Left colon (tissue), 2 donors: ENCODE data around the gene ERGIC2. TPM values are rescaled to one million over a fixed set of nuclear protein-coding genes. Genes with fewer than 3 reads are reported as not detected.
A peak's percentile ranks its signal among the peaks of the same experiment; 100 is the strongest.
"Not testable (repeated sequence)": the region's sequence is repeated elsewhere in the genome, so short reads cannot be mapped to it uniquely, and the experiment has no call there.

ENCODE experiments used
- ATAC-seq: fragments of 200-7000 bp; cut with Tn5 transposase; one replicate; pipeline ENCODE4 v1.9.1; 2020; ENCODE audit warnings: mild to moderate bottlenecking, moderate library complexity
- DNase-seq, 2 donors: peaks; one replicate each; pipeline ENCODE4 v3.0.0-alpha.2; 2020
- intact Hi-C, 2 donors: fragments of 100-400 bp; cut with DNase I in 1 of 2; cut with micrococcal nuclease in 1 of 2; formaldehyde crosslinking; loops; one replicate each; pipeline versions ENCODE4 v1.11.2 to v1.14.0; 2022; cut with DNase I, micrococcal nuclease
- long read RNA-seq: library from polyadenylated mRNA; unstranded; transcript quantifications from one replicate; pipeline ENCODE4 v2.0.0, GENCODE V29; 2021
- total RNA-seq, 2 donors: library from RNA; stranded (reverse); fragmentation: NEBNext Ultra II Directional; extraction: Animal tissue kit (Norgen Biotek cat#: 25700); gene quantifications; one replicate each; pipeline ENCODE4 v1.2.1, GENCODE V29; 2021
- donor health status: DM: no; HTN: no; CAD: no.
- donor health status: DM: yes; HTN: yes; CAD: no.

ERGIC2 gene, protein sequence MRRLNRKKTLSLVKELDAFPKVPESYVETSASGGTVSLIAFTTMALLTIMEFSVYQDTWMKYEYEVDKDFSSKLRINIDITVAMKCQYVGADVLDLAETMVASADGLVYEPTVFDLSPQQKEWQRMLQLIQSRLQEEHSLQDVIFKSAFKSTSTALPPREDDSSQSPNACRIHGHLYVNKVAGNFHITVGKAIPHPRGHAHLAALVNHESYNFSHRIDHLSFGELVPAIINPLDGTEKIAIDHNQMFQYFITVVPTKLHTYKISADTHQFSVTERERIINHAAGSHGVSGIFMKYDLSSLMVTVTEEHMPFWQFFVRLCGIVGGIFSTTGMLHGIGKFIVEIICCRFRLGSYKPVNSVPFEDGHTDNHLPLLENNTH
- total RNA-seq, result 10 to 100 TPM; 33.7 to 46.8 TPM
- long read RNA-seq, full-length matches to known transcripts, result 35 of 43 reads
- long read RNA-seq, partial matches to known transcripts, result 2 of 43 reads
- long read RNA-seq, other reads (novel, unspliced or antisense), result 6 of 43 reads

DNA sequence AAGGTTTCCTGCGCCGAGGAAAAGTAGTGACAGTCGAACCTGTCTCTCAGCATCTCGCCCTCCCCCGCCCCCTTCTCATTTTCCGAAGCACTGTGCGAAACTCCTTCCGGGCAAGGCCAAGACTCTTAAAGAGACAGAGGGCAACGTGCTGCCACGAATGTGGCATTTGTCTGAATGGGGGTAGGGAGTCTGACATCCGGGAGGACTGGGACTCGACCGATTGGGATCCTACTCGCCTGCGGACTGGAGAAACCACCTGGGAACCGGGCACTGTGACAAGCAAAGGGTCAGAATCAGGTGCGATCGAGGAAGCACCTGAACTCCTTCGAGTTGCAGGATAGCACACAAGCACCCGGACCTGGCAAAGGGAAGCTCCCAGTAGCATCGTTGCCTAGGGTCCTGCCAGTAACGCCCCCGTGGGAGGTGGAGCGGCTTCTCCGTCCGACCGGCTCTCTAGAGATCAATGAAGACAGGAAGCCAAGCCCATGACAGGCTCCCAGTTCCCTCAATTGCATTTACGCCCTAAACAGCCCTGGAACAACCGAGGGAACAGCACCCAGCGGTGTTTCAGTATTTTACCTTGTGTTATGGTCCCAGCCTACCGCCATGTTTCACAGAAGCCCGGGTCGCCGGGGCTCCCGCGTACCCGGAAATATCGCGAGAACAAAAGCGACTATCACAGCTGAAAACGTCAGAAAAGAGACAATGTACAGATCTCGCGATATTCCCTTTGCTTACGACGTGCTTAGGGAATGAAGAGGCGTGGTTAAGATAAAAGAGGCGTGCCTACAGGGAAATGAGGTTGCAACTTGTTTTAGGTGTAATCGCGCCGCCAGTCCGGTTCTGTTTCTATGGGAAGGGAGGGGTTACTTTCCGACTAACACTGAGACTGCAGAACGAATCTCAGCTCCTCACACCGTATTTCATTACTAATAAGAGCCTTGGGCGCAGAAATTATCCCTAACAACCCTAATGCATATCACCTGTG, at the start of gene ERGIC2:
Gene ERGIC2, minus strand, starts transcription at position 637 of the 988 bp plus-strand sequence. CDS start 9,539 bp downstream, outside the sequence.
- DNase-seq (peak; percentile 92 to 93), ATAC-seq (peak; percentile 94)
- intact Hi-C loops, result no loop called here

DNA sequence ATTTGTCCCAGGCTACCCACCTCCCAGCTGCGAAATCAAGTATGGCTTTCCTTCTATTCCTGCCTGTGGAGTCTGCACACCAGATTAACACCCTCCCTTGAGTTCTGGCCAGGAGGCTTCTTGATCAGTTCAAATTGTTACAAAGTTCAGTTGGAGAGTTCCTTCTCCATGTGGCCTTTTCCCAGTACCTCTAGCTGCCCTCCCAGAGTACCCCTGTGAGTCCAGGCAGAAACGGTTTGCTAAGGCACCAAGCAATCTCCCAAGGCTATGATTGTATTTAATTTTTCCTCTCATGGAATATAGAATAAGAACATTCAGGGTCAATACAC, 49.7 kb upstream of the ERGIC2 start:
- intact Hi-C loops, result no loop called here
- no peak for ATAC-seq
- DNase-seq, result no peak

DNA sequence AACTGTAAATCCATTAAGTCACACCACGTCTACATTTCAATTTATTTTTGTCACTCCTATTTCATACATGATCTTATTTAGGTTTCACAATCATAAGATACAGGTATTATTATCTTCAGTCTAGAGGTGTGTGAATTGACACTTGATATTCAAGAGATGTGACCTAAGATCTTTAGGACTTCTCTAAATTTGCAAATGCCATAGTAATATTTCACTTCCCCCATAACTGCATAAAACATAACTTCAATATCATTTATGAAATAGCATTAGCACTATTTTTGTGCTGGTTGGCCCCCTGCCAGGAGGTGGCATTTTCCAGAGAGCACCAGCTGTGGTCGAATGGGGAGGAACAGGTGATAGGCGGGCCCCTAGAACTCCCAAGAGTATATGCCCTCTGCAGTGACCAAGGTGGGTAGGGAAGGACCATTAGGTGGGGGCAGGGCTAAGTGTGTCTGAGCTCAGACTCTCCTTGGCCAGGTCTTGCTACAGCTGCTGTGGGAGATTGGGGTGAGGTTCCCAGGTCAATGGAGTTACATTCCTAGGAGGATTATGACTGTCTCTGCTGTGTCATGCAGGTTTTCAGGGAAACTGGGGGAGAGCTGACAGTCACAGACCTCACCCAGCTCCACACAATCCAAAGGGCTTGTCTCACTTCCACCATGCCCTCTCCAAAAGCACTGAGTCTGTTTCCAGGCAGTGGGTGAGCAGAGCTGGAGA, 49.2 kb upstream of the ERGIC2 start:
- intact Hi-C loops, result no loop called here
- ATAC-seq, result no peak
- DNase-seq, result no peak

DNA sequence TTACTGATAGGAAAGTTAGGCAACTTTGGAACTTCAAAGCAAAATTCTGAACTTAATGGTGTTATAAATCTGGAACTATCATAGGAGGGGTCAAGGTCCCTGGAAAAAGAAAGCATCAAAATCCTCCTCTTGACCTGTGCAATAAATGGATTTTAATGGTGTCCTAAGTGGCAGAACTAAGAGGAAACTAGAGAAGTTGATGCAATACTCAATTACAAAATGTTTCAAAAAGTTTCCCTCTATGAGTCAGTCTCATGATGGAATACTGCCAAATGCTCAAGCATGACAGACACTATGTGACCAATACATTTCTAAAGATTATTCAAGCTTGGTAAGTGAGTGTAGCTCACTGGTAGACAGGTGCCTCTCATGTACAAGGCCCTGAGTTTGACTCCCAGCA, 47.7 kb upstream of the ERGIC2 start:
- ATAC-seq, result no peak
- intact Hi-C loops, result no loop called here
- DNase-seq, result no peak

DNA sequence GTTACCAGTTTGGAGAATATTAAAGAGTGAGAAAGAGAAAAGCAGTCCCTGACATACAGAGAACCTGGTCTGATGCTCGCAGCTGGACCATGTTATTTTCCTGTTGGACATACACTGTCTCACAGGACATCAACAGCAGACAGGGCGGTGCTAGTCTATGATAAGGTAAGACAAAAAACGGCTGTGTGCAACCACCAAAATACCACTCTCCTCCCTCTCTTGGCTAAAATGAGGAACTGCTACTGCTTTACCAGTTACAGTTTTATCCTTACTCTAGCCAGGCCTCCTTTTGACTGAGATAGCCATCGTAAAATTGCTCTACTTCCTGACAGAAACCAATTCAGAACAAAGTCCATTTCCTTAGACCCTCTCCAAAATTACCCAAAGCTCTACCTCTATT, 47.0 kb upstream of the ERGIC2 start:
- intact Hi-C loops, result no loop called here
- ATAC-seq (peak; percentile 36), DNase-seq (no peak)

DNA sequence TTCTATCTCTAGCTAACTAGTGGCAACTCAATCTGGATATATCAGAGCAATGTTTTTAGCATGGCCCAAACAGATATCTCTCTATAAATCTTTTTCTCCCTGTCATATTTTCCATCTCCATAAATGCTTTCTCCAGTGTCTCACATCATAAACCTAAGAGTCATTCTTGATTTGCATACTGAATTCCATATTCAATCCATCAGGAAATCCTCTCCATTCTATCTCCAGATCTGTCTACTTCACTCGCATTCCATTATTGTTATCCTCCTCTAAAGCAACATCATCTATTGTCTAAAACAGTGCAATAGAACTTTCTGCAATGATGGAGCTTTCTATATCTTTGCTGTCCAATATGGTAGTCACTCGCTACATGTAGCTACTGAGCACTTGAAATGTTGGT, 45.5 kb upstream of the ERGIC2 start:
- DNase-seq, result no peak
- intact Hi-C loops, result no loop called here

DNA sequence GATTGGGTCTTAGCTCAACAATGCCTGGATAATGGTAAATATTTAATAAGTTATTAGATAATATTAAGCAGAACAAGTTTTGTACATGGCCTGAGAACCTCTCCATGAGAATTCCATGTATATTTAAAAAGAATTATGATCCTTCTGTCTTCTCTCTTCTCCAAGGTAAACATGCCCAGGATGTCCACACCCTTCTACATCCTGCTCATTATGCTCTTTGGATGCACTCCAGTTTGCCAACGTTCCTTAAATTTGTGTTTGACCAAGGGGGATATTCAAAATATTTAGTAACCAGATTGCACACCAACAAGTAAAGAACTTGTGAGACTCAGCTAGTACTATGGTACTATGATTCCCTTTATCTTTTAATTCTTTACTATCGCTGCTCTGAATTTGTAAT, 44.8 kb upstream of the ERGIC2 start:
- intact Hi-C loops, result no loop called here
- DNase-seq (no peak), ATAC-seq (peak; percentile 31)

More for the DNA sequence above, 45.5 kb upstream of the ERGIC2 start:
- no peak for ATAC-seq

DNA sequence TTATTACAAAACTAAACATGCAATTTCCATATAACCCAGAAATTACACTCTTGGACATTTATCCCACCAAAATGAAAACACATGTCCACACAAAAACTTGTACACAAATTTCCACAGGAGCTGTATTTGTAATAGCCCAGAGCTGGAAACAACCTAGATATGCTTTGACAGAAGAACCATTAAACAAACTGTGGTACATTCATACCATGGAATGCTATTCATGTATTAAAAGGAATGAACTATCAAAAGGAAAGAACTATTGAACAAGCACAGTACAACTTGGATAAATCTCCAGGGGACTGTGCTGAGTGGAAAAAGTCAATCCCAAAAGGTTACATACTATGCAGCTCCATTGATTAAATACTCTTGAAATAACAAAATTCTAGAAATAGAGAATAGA, 35.8 kb upstream of the ERGIC2 start:
- intact Hi-C loops, result no loop called here
- DNase-seq (no peak), ATAC-seq (no peak)

DNA sequence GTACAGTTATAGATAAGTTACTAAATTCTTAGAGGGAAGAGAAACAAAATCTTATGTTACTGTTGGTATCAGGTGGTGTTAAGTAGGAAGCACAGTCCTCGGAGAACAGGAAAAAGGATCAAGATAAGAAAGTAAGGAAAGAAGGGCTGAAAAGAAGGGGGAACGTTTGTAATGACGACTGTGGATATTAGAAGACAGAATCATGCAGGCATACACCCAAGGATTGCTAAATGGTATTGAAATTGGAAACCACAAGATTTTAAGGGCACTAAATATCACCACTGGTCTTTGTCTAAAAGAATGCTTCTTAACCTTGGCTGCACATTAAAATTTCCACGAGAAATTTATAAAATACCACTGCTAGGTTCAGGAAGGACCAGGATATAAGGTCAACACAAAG, 34.1 kb upstream of the ERGIC2 start:
- intact Hi-C loops, result no loop called here
- ATAC-seq, result no peak
- no peak for DNase-seq

DNA sequence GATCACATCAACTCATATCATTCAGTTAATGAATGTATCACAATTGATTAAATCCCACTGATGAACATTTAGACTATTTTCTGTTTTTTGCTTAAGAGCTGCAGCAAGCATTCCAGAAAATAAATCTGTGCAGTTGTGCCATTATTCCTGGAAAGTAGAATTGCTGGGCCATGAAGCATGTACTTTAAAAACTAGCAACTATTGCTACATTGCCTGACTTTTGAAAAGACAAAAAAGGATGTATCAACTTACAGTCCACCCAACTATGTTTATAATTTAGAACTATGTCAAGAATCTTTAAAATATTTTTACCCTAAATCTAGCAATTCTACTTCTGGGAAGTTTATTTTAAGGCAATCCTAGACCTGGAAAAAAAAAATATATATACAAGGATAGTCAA, 33.4 kb upstream of the ERGIC2 start:
- ATAC-seq (no peak), DNase-seq (no peak)
- intact Hi-C loops, result no loop called here

DNA sequence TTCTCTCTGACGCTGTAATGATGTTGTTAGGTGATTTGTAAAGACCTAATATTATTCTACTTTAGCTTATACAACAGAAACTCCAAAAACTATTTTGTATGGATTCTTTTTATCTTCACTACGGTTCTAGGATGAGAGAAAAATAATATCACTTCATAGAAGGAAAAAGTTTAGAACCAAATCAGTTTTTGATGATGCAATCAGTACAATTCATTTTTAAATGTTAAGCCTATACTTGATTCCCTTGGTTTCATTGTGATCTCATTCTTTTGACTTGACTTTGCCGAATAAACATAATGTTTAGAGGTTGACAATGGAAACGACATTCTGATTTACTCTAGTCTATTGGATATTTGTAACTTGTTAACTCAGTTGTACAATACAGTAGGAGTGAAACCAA, 24.6 kb upstream of the ERGIC2 start:
- intact Hi-C loops, result no loop called here
- no peak for DNase-seq
- no peak for ATAC-seq

DNA sequence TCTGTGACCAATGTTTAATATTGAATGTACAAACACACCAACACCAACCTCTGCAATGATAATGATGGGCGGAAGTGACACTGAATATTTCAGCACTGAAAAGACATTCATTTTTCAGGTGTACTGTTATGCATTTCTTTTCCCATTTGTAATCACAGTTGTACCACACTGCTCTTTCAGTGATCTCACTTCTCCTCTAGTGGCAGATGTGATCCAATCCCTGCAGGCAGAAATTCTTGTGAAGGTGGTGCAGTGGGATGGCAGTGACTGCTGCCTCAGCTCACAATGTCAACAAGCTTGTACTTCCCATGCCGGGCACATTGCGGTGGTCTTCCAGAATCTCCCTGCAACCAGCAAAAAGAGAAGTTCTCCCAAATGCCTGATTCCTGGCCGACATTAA, 23.0 kb upstream of the ERGIC2 start:
- ATAC-seq (no peak), DNase-seq (no peak)
- intact Hi-C loops, result no loop called here

DNA sequence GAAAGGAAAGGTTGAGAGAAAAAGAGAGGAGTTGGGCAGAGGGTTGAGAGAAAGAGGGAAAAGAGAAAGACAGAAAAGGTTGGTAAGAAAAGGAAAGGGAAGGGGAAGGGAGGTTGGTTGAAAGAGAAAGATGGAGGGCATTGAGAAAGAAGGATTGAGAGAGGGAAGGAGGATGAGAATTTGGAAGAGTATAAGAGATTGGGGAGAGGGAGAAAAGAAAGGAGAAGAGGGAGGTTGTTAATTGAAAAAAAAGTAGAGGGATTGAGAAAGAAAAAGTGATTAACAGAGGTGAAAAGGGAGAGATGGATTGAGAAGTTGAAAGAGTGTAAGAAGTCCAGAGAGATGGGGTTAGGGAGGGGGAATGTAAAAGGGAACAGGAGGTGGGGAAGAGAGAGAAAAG, 21.5 kb upstream of the ERGIC2 start:
- DNase-seq (no peak), ATAC-seq (no peak)
- intact Hi-C loops, result no loop called here

DNA sequence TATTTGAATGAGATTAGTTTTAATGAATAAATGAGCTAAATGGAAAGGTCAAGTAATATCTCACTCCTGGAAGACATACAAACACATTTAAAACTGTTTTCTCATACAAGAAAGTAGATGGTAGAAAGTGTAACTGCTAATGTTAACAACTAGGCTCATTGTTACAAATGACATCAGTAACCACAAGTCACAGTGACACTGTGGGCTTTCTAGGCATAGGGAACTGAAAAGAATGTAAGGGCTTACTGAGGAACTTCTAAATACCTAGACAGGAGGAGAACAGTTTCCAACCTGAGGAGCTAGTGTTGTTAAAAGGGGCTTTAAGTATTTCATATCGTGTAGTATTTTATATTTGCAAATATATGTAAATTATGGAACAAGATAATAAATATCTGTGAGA, 17.5 kb upstream of the ERGIC2 start:
- ATAC-seq (no peak), DNase-seq (no peak)
- intact Hi-C loops, result no loop called here

DNA sequence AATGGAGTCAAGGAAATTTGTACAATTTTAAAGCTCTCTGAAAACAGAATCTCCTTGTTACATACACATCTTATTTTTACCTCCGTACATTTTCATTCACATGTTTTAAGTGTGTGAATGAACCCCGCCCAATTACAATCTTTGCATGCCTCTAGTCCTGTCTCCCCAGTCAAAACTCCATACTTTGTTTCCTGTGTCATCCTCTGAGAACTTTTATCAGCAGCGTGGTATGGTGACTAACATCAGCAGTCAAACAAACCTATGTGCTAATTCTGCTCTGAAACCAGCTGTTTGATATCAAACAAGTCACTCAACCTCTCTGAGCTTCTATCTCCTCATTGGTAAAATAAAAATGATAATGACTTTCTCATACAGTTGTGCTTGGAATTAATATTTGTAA, 15.8 kb upstream of the ERGIC2 start:
- ATAC-seq (no peak), DNase-seq (no peak)
- intact Hi-C loops, result no loop called here

DNA sequence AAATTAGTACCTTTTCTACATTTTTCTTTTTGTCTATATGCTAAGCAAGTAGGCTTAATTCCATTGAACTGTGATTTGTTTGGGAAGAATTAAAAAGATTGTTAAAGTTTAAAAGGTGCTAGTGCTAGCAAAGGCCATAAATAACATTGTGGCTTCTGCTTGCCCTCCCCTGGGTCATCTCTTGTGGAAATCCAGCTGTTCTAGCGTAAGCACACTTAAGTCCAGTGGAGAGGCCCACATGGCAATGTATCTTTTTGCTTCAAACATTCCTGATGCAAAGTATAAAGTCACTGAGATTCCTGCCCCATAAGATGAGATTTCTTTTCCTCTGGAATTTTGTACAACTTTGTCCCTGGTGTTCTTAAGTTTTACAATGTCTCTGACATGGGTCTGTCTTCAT, 14.4 kb upstream of the ERGIC2 start:
- intact Hi-C loops, result no loop called here
- ATAC-seq, result no peak
- DNase-seq, result no peak

DNA sequence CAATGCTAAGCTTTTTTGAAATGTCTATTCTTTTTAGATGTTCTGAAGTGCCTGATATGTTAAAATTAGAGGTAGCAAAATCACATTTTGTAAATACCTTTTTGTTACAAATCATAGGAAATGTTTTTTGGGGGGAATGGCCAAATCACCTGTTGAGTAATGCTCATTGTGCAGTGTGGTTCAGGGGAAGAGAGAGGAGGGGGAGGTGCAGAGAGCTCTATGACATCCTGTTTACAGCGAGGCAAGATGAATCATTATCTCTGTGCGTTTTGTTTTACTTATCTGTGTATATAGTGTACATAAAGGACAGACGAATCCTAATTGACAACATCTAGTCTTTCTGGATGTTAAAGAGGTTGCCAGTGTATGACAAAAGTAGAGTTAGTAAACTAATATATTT, 9.4 kb upstream of the ERGIC2 start:
- intact Hi-C loops, DNase-seq, ATAC-seq: not testable (repeated sequence)

DNA sequence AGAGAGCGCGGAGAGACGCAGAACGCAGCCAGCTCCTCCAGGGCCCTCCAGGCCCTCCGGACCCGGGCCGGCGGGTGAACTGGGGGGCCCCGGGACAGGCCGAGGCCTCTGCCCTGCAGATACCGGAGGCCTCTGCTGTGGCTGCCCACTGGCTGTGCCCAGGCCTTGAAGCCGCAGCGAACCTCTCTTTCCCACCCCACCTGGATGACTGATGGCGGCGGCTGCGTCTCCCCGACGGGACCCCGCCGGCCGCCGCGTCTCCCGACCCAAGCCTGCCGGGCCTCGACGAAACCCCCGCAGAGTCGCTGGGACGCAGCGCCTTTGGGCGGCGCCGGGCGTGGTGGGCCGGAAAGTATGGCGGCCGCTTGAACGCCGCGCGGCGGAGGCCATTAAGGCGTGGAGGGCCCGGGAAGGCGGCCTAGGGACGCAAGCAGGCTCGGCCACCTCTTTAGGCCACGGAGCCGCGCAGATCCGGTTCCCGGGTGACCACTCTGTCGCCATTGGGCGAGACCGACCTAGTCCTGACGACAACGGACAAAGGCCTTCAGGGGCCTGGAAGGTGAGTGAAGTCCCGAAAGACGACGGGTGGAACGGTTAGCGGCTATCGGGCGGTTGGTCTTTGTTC, 8.4 kb upstream of the ERGIC2 start:
- intact Hi-C loops, result no loop called here
- ATAC-seq (no peak), DNase-seq (no peak)
